ENCODE data around the gene CTNNBIP1.

Gene CTNNBIP1

DNA sequence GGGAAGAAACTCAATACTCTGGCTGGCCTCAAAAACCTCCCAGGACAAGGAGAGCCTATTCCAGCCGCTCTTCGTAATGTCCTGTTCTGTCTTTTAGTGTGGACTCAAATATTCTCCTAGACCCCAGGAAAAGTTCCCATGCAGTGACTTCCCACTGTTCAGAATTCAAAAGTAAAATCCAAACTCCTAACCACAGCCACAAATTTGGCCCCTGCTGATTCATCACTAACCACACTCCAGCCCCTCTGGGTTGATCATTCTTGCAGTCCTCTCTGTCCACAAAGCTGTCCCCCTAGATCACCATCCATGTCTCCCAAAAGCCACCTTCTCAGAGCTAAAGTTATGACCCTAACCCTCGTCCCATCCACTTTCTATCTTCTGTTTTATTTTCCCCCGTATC is 5.1 kb downstream of the CTNNBIP1 start:
- DNase-seq (ENCODE audit: low read depth in 1 of 2, low spot score in 1 of 2), result no peak

DNA sequence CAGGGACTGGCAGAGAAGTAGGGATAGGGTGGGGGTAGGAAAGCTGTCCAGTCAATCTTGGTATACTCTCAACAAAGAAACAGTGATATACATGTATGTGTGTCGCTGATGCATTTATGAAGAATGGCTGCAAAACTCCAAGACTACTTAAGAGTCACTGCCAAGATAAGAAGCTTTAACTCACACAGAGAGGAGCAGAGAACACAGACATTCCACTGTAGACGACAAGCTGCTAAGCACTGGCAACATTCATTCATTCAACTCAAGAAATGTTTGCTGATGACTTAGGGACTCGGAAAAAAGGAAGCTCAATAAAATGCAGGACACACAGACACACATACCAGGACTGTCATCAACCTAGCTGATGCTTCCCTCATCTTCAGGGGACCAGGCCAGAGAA is 5.5 kb downstream of the CTNNBIP1 start:
- DNase-seq (ENCODE audit: low read depth in 1 of 2, low spot score in 1 of 2), result no peak

- no peak for DNase-seq (ENCODE audit: low read depth in 1 of 2, low spot score in 1 of 2)
Measured at GRCh38 chr1:9903801-9904527, 6.1 kb downstream of the CTNNBIP1 start.

DNA sequence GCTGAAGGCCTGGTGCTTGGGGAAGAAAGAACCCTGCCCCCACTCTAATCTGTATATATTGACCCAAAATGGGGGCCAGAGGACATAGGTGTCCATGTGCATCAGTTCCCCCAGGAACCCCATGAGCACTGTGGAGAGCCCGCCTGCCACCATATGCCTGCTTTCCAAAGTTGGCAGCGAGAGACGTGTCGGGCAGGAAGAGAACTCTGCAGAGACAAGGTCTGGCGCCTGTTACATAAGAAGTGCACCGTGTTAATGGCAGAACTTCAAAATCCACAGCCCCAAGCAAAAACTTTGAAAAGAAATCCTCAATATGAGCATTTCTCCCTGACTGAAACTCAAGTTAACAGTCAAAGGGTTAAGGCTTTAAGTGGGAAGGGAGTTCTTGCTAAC is 8.0 kb downstream of the CTNNBIP1 start:
- no peak for DNase-seq (ENCODE audit: low read depth in 1 of 2, low spot score in 1 of 2)

DNA sequence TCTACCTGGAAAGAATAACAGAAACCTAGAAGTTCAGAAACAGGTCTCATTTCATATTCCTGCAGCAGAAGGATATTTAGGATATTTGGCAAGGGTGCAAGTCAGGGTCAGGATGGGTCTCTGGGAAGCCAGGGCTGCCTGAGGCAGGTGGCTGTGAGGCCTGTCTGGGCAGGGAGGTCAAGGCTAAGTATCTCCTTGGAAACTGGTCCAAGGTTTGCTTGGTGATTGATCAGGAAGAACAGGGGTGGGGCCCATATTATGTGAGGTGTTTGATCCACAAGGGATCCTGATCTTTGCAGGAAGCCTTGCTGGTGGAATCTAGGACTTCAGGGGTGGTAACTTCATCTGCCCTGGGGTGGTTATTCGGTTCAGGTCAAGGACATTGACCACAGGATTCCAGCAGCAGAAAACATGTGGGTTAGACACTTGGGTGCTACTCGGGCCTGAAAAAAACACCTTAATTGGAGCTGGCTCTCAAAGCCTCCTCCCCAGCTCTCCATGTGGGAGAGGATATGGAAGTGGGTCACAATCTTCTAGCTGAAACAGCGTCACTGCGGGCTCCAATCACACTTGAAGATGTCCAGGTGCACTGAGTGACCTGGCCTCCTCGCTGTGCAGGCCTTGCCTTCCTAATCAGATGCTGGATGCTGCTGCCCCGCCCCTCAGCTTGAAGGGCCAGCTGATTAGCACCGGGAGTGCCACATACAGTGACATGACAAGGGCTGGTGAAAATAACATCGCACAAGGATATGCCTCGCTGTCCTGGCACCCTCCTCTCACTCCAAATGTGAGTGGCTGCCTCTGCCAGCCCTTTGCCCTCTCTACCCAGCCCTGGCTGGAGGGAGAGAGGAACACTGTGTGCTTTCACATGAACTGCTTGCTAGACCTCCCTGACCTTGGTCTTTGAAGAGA is 8.7 kb downstream of the CTNNBIP1 start:
- no peak for DNase-seq (ENCODE audit: low read depth in 1 of 2, low spot score in 1 of 2)

- no peak for DNase-seq (ENCODE audit: low read depth in 1 of 2, low spot score in 1 of 2)
Measured at GRCh38 chr1:9900142-9901043, 9.7 kb downstream of the CTNNBIP1 start.

GRCh38 chr1:9894115-9894514 is 16.0 kb downstream of the CTNNBIP1 start:
- no peak for DNase-seq (ENCODE audit: low read depth in 1 of 2, low spot score in 1 of 2)

GRCh38 chr1:9892563-9893528 is 17.2 kb downstream of the CTNNBIP1 start:
- no peak for DNase-seq (ENCODE audit: low read depth in 1 of 2, low spot score in 1 of 2)

- no peak for DNase-seq (ENCODE audit: low read depth in 1 of 2, low spot score in 1 of 2)
Measured at GRCh38 chr1:9891207-9891606, 18.9 kb downstream of the CTNNBIP1 start.

GRCh38 chr1:9890224-9890731 is 19.8 kb downstream of the CTNNBIP1 start:
- DNase-seq (ENCODE audit: low read depth in 1 of 2, low spot score in 1 of 2), result no peak

GRCh38 chr1:9889411-9889810 is 20.7 kb downstream of the CTNNBIP1 start:
- no peak for DNase-seq (ENCODE audit: low read depth in 1 of 2, low spot score in 1 of 2)

GRCh38 chr1:9888886-9889285 is 21.2 kb downstream of the CTNNBIP1 start:
- no peak for DNase-seq (ENCODE audit: low read depth in 1 of 2, low spot score in 1 of 2)

- no peak for DNase-seq (ENCODE audit: low read depth in 1 of 2, low spot score in 1 of 2)
Measured at GRCh38 chr1:9887070-9887469, 23.0 kb downstream of the CTNNBIP1 start.

- no peak for DNase-seq (ENCODE audit: low read depth in 1 of 2, low spot score in 1 of 2)
Measured at GRCh38 chr1:9886092-9886742, 23.9 kb downstream of the CTNNBIP1 start.

DNA sequence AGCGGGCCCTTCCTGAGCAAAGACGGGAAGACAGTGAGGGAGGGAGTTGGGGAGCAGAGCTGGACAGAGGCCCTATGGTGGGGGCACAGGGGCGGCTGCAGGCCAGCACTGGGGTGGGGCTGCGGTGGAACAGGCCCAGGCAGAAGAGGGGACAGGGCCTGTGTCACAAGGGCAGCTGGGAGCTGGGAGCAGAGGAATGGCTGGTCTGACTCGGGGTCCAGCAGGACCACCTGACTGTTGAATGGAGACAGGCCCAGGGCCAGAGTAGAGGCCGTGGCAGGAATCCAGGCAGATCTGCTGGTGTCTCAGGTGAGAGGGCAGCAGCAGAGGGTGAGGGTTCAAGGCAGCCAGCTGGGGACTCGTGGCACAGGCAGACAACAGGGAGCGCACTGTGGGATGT is 25.3 kb downstream of the CTNNBIP1 start:
- DNase-seq (ENCODE audit: low read depth in 1 of 2, low spot score in 1 of 2), result no peak

- DNase-seq (ENCODE audit: low read depth in 1 of 2, low spot score in 1 of 2), result no peak
Measured at GRCh38 chr1:9883585-9884449, 26.3 kb downstream of the CTNNBIP1 start.

DNA sequence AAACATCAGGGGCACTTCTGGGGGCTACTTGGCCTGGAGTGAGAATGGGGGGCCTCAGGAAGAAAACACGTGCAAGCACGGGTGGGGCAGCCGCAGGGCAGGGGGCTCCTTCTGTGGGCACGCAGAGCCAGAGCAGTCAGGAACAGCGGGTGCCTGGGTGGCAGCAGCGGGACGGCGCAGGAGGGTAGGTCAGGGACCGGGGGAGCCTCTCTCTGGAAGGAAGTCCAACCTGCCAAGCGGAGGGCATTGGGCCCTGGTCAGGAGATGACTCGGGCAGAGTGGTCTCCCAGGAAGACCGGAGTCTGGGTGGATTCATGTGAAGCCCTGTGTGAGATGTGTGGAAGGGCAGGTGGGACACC is 27.1 kb downstream of the CTNNBIP1 start:
- no peak for DNase-seq (ENCODE audit: low read depth in 1 of 2, low spot score in 1 of 2)

DNA sequence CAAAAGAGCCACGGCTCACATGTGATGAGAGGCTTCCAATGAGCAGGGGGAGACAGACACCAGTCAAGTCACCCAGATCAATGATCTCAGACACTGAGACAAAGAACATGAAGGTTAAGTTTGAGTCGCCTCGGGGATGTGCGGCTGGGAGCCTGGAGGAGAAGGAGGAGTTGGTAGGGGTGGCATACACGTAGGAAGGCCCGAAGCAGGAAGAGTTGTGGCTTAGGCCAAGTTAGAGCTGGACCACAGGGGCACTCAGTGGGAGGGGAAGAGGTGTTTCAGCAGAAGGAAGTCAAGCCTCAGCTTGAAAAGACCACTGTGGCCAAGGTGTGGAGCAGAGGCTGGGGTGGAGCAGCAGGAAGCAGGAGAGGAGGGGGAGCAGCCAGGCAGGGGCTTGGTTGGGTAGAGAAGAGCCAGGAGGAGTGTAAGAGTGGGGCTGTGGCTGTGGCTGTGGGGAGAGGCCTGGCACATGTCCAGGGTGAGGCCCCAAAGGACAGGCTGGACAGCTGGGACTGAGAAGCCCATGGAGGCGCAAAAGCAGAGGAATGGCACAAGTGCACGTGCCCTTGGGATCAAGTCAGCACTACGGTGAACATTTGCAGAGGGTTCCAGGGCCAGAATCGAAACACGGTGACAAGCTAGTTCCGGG is 27.6 kb downstream of the CTNNBIP1 start:
- DNase-seq (ENCODE audit: low read depth in 1 of 2, low spot score in 1 of 2), result no peak
